AG20443 (cell line): ENCODE measurements around the gene ZG16.

ENCODE experiments used
- DNase-seq: peaks from one replicate; pipeline ENCODE4 v3.0.0; 2012; ENCODE audit warnings: low spot score, mixed read lengths

Gene ZG16

GRCh38 chr16:29809850-29810698, 32.0 kb downstream of the ZG16 start:
- no peak for DNase-seq

- no peak for DNase-seq
These were observed 32.7 kb downstream of the ZG16 start for GRCh38 chr16:29810699-29811169.

- DNase-seq, result peak; percentile 87
These were observed 33.3 kb downstream of the ZG16 start for GRCh38 chr16:29811170-29811895.

- peak; percentile 24 for DNase-seq
These were observed 34.0 kb downstream of the ZG16 start, which contains the start of gene PRRT2 for GRCh38 chr16:29811896-29812665. PRRT2 (plus strand) TSS chr16:29812193; CDS start chr16:29813055, 862 bp downstream.

- no peak for DNase-seq
These were observed 34.9 kb downstream of the ZG16 start for GRCh38 chr16:29812754-29813643.

- no peak for DNase-seq
These were observed 35.8 kb downstream of the ZG16 start for GRCh38 chr16:29813644-29814562.

- DNase-seq, result no peak
These were observed 36.5 kb downstream of the ZG16 start for GRCh38 chr16:29814592-29814991.

- DNase-seq, result peak; percentile 44
These were observed 37.1 kb downstream of the ZG16 start for GRCh38 chr16:29815032-29815721.

- peak; percentile 95 for DNase-seq
These were observed 38.0 kb downstream of the ZG16 start, which contains the start of gene PAGR1 for GRCh38 chr16:29815793-29816693. PAGR1 (plus strand) TSS chr16:29816152; CDS start chr16:29816526, 374 bp downstream.

- DNase-seq, result peak; percentile 72
These were observed 38.8 kb downstream of the ZG16 start for GRCh38 chr16:29816694-29817441.

- DNase-seq, result no peak
These were observed 40.0 kb downstream of the ZG16 start for GRCh38 chr16:29818082-29818481.

GRCh38 chr16:29819506-29819905, 41.5 kb downstream of the ZG16 start:
- DNase-seq, result no peak

GRCh38 chr16:29820271-29820701, 42.2 kb downstream of the ZG16 start, which contains the start of gene MVP:
MVP (plus strand) TSS chr16:29820462; CDS start chr16:29830550, 10,088 bp downstream.
- peak; percentile 82 for DNase-seq

GRCh38 chr16:29820730-29821642, 42.9 kb downstream of the ZG16 start:
- peak; percentile 53 for DNase-seq

GRCh38 chr16:29821643-29822115, 43.6 kb downstream of the ZG16 start:
- DNase-seq, result peak; percentile 69

- peak; percentile 63 for DNase-seq
These were observed 46.6 kb downstream of the ZG16 start for GRCh38 chr16:29824589-29825144.
